GM18867 (cell line): ENCODE results near the gene FAM200B.

Experiments used
- ATAC-seq: cut with Tn5 transposase; IDR thresholded peaks from one replicate; pipeline ENCODE4 v1.9.1; 2021; ENCODE audit warnings: mild to moderate bottlenecking, moderate library complexity; ENCODE audit not compliant: unreplicated experiment

The FAM200B gene

GRCh38 chr4:15667006-15667405, 14.6 kb upstream of the FAM200B start:
- no peak for ATAC-seq

GRCh38 chr4:15668566-15669435, 12.8 kb upstream of the FAM200B start:
- ATAC-seq = no peak

DNA sequence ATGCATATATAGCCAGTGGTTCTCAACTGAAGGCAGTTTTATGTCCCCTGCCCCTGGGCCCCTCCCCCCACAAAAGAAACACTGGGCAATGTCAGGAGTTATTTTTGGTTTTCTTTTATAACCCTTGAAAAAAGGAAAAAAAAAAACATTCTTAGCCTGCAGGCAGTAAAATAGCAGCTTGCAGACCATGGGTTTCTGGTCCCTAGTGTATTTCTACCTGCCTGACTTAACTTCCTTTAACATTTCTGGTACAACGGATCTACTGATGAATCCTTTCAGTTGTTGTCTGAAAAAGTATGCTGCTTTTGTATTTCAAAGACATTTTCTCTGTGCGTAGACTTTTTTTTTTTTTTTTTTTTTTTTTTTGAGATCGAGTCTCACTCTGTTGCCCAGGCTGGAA, 11.1 kb upstream of the FAM200B start:
- ATAC-seq = no peak

- ATAC-seq = no peak
Observed at GRCh38 chr4:15672101-15672500, 9.5 kb upstream of the FAM200B start.

GRCh38 chr4:15673337-15673736, 8.3 kb upstream of the FAM200B start:
- no peak for ATAC-seq

DNA sequence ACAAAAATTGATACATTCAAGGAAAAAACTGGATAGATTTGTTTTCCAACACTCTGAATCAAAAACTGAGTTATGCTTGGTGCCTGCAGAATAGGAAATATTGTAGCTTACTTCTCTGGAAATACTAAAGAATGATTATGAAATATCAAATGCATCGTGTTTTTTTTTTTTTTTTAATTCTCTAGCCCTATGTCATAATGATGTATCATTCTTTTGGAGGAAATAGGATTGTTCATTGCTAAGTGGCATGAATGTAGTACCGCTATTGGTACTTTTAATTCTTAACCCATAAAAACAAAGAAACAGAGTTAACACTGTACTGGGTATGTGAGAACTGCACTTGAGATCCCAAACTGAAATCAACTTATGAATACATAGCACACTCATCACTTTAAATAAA, 7.6 kb upstream of the FAM200B start:
- no peak for ATAC-seq

GRCh38 chr4:15674926-15675325, 6.7 kb upstream of the FAM200B start:
- ATAC-seq = no peak

DNA sequence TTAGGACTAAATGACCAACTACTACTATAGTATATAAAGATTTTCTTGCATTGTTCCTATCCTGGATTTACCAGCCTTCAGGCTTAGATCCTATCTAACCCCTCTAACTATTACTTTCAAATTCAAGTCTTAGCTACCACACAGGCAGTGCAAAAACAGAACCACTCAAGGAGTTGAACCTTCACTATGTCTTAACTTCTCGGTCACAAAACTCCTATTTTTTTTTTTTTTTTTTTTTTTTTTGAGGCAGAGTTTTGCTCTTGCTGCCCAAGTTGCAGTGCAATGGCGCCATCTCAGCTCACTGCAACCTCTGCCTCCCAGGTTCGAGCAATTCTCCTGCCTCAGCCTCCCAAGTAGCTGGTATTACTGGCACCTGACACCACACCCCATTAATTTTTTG, 6.3 kb upstream of the FAM200B start:
- ATAC-seq = no peak

GRCh38 chr4:15676039-15676438, 5.6 kb upstream of the FAM200B start:
- no peak for ATAC-seq

- ATAC-seq = no peak
Observed at GRCh38 chr4:15676899-15677298, 4.7 kb upstream of the FAM200B start.

DNA sequence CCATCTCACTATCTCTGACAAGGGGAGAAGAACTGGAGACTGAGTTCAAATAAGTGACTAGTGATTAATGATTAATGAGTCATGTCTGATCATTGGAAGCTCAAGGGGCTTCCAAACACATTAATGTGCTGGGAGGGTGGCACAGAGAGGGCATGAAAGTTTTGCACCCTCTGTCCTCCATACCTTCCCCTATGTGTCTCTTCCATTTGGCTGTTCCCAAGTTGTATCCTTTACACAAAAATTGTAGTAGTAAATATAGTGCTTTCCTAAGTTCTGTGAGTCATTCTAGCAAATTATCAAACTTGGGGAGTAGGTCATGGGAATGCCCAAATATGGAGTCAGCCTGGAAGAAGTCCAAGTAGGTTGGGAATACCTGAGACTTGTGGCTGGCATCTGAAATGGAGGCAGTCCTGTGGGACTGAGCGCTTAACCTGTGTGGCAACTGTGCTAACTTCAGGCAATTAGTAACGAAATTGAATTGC, 4.1 kb upstream of the FAM200B start:
- no peak for ATAC-seq

DNA sequence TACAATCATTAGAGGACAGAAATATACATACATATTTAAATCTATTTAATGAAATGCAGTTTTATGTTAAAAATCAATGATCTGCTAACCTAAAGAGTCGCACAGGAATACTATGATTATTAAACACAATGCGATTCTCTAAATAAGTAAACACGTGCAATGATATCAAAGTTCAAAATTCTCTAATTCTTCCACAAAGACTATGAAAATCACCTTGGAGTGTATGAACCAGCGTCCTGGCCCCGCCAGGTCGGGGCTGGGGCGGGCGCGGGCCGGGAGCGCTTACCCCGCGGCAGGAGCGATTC, 608 bp upstream of the FAM200B start:
- ATAC-seq = no peak

DNA sequence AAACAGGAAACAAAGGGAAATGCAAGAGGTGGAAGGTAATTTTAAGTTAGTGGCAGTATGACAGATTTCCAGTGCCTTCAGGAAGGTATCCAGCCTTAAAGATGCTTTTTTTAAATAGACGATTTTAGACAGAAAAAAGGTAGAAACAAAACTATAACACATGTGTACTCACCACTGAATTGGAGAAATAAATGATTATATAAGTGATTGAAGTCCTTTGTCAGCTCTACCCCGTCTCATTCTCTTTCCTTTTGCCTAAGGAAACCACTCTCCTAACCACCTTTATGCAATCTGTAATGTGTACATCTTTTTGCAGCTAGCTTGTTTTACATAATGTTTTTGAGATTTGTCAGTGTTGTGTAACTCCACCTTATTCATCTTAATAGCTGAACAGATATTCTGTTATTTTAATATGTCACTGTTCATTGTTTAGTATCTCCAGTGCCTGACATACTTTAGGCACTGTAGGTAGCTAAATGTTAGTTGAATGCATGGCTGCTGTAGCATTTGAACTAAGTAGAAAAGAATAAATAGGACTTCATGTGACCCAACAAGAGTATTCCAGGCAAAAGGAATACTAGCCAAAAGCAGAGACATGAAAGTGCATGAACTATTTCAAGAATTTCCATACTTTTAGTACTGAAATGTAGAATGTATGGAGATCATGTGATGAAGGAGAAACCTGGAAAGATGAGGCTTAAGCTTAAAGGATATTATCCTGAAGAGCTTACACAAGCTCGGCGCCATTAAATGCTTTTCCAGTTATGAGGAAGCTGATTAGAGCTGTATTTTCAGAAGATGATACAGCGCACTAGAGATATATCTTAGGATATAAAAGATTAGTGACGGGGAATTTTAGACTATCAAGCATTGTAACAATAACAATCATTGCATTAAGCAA, 865 bp downstream of the FAM200B start:
- peak; percentile 8 for ATAC-seq

DNA sequence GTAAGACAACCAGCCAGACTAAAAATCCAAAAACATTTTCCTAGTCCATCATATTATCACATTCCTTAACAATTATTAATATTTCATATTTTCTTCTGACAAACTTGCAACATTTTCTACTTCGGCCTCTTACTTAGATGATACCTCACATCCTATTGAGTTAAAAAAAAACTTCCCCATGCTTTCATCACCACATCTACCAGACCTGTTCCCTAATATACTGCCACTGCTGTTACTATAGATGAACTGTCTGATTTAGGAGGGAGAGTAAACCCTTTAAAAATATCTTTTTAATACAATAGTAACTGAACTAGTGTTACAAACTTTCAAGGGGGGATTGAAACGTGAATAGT, 1.5 kb downstream of the FAM200B start:
- no peak for ATAC-seq

DNA sequence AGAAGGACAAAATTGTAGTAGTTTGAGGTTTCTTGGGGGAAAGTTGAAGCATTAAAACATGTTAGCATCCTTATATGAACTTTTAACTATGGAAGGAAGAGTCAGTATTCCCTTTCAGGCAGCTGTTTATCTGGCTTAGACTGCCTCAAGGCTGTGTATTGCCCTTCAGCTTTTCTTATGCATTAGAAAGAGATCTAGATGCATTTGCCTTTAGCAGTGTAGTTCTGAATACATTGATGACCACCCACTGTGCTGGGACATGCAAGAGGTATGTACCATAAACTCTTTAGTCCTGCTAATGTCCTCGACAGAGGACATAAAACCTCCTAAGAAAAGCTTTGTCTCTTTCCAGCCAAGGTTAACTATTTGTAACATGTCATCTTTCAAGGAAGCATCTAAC, 2.9 kb downstream of the FAM200B start:
- no peak for ATAC-seq

DNA sequence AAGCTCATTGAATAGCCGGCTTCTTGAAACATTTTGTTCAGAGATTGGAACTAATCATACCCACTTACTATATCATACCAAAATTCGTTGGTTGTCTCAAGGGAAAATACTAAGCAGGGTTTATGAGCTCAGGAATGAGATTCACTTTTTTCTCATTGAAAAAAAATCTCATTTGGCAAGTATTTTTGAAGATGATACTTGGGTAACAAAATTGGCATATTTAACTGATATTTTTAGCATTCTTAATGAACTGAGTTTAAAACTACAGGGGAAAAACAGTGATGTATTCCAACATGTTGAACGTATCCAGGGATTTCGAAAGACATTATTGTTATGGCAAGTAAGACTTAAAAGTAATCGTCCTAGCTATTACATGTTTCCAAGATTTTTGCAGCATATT, 6.4 kb downstream of the FAM200B start:
- ATAC-seq = no peak

GRCh38 chr4:15689540-15689939, 7.9 kb downstream of the FAM200B start:
- ATAC-seq = no peak

GRCh38 chr4:15690020-15690809, 8.6 kb downstream of the FAM200B start:
- no peak for ATAC-seq

GRCh38 chr4:15691346-15692135, 9.9 kb downstream of the FAM200B start:
- no peak for ATAC-seq

- no peak for ATAC-seq
Observed at GRCh38 chr4:15692602-15693001, 11.0 kb downstream of the FAM200B start.

DNA sequence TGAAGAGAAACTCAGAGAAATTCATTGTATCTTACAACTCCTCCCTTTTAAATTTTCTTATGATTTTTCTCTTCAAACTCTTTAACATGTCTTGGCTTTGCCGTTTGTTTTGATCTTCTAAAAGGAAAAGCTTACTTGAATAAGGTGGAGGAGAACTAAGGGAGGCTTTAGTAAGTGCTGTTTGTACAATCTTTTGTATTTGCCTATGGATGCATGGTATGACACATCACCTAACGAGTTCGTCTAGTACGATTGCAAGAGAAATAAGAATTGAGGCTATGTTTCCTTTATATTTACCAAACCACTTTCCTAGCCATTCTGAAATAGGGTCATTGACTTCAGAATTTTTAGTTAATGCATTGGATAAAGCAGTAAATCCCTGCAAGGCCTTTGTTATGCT, 12.8 kb downstream of the FAM200B start:
- no peak for ATAC-seq
